HG03064 (cell line): Measurements from ENCODE around the gene SH3YL1.

Experiments used
- ATAC-seq: cut with Tn5 transposase; IDR thresholded peaks from one replicate; pipeline ENCODE4 v1.9.1; 2021; ENCODE audit warnings: low read depth; ENCODE audit not compliant: unreplicated experiment

The SH3YL1 gene

GRCh38 chr2:228115-228514 lies 35.7 kb downstream of the SH3YL1 start:
- ATAC-seq, result no peak

DNA sequence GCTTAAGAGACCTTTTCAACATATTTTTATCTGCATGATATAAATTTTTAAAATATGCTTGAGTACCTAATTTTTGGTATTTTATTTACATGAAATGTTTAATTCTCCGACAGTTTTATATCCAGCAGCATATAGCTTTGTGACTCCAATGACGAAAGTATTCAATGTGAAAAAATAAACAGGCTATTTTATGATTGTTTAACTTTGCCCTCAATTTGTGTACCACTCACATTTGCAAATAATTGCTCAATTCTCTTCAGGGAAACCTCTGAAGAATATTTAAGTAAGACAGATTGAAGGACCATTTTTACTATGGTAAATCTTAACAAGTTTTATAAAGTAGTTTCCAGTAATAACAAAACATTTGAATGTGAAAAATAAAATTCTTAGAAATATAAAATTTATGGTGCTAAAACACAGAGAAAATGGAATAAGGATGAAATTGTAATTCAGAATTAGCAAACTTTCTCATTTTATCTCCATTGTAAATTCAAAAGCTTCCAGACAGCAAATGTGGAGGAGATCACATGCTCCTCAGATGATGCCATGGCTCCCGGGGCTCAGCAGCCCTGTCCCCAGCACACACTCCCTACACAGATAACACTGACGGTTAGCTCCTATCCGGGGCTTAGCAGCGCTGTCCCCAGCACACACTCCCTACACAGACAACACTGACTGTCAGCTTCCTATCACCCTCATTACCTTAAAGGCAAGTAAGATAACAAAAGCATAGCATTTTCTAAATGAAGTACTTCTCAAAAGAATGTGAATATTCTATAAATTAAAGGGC lies 39.7 kb downstream of the SH3YL1 start:
- no peak for ATAC-seq

GRCh38 chr2:223451-223850 lies 40.4 kb downstream of the SH3YL1 start:
- ATAC-seq, result no peak

- ATAC-seq, result no peak
These were observed 47.8 kb downstream of the SH3YL1 start for GRCh38 chr2:216068-216467.

DNA sequence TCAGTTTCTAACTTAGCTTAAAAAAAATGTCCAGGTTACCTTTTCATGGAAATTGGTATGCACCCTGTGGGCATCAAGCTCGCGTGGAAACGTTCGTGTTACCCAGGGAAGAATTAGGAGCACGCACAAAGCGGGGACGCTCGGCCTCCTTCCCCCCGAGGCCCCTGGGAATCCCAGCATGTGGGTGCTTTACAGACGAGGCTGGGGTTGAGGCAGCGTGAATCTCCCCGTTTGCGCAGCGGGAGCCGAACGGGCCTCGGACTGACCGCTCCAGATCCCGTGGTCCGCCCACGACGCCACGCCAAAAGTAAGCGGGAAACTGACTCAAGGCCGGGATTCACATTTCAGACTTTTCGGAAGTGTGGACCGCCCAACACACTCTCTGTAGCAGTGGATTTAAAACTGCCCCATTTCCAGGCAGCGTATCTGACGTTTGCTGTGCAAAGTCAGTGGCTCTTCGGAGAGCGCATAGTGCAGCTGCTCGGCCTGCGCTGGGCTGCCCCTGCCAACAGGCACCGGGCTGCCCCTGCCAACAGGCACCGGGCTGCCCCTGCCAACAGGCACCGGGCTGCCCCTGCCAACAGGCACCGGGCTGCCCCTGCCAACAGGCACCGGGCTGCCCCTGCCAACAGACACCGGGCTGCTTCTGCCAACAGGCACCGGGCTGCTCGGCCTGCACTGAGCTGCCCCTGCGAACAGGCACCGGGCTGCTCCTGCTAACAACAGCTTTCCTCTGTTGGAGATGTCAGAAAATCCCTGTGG lies 49.7 kb downstream of the SH3YL1 start:
- ATAC-seq, result no peak

DNA sequence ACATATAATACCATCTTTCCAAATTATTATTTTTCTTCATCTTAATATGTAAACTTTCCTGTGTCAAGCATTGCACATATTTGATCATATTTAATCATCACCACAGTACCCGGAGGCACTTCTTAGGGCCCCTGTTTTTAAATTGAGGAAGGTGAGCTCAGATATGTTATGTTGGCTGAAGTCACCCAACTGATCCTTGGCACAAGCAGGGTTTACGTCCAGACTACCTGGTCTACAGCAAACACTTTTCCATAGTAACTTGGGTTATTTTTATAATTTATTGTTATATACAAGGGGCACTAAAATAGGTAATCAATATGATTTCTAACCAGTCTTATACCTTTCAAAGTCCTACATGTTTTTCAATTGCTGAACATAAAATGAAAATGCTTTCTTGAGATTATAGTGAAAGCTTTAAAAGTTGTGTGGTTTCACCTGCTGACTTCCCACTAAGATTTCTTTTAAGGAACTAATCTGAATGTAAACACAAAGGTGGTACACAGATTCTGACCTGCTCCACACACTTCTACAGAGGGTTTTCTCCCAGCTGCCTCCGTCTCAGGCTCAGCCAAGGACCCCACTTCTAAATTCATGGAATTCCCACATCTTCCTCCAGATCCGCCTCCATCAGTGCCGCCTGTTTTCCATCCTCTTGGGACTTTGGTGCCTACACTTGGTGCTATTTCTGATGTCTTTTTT lies 52.2 kb downstream of the SH3YL1 start:
- ATAC-seq, result no peak

DNA sequence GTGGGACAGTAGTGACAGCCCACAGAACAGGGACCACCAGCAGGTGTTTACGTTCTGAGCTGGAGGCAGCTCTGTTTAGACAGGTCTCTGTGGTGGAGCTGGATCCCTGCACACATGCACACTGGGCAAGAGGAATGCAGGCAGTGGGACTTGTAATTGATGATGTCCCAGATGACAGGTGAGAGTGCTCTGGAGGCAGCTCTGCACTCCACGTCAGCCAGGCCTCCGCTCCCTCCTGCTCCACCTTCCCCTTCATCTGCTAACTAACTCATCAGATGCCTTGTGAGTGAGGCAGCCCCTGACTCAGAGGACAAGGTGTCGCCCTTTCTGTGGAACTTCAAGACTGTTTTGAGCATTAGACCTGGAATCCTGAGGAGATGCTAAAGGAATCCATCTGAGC lies 53.2 kb downstream of the SH3YL1 start:
- no peak for ATAC-seq

- no peak for ATAC-seq
These were observed 54.4 kb downstream of the SH3YL1 start for GRCh38 chr2:209470-209869.

GRCh38 chr2:208335-208734 lies 55.5 kb downstream of the SH3YL1 start:
- no peak for ATAC-seq

DNA sequence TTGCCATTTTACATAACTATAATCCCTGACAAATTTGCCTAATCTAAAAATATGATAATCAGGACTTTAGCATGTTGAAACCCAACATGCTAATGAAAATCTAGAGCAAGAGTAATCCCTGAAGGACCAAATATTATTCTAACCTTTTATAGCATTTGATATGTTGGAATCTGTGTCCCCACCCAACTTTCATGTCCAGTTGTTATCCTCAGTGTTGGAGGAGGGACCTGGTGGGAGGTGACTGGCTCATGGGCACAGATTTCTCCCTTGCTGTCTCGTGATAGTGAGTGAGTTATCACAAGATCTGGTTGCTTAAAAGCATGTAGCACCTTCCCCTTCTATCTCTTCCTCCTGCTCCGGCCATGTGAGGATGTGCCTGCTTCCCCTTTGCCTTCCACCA lies 59.8 kb downstream of the SH3YL1 start:
- no peak for ATAC-seq

DNA sequence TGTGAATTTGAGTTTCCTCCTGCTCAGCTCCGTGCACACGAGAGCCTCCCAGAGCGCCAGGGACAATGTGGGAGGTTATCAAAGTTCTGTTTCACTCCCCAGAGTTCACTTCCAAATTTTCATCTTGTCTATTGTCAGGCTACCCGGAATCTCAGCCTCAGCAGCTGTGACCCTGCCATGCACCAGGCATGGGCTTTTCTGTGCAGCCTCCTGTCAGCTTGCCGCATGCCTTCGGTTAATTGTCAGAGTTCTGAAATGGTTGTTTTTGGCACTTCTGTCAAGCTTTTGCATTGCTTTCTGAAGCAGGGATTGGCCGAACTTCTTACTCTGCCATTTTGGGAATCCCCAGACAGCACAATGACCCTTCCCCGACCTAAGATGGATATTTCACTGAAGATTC lies 60.4 kb downstream of the SH3YL1 start:
- no peak for ATAC-seq

DNA sequence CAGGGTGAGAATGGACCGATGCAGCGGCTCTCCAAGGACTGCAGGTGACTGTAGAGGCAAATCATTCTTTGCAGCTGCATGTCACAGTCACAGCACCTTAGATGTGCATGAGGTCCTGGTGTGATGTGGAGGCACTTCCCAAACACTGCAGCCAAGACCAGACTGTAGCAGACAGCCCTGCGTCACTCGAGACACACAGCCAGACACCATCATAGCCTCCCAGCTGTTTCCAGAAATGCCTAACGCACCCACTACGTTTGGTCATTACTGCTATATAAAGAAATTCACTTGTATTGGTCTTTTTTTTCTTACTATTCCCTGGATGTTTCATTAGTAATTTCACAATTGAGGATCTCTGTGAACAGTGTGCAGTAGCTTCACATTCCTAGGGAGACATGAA lies 60.9 kb downstream of the SH3YL1 start:
- ATAC-seq, result no peak

DNA sequence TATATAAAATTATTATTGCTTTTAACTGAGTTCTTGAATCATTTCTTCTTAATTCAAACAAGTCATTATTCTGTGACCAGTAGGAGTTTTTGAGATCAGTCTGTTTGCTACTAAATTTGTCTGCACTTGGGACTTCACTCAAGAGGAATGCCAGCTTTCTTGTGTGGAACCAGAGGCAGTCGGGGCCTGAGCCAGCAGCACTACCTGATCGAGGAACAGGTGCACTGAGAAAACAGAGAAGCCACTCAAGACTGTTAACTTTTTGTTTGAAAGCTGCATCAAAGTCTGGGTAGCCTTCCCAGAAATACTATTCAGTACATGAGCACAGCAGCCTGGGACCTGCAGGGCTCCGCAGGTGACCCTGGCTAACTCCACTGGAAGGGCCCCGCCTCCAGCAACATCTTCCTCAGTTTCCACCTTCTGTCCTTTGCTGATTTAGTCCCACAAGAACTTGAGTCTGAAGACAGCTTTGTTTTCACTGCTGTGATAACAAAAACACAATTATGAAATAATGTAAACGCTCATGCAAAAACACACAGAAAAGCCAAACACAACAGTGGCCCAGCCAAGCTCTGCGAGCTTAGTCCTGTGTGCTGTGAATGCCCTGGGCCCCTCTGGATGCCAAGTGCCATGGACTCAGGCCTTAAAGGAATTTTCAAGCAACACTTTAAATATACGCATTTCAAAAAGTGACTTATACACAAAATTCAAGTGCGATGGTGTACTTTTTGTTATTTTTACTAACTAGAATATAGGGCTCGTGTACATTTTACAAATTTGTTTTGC lies 62.0 kb downstream of the SH3YL1 start:
- no peak for ATAC-seq

DNA sequence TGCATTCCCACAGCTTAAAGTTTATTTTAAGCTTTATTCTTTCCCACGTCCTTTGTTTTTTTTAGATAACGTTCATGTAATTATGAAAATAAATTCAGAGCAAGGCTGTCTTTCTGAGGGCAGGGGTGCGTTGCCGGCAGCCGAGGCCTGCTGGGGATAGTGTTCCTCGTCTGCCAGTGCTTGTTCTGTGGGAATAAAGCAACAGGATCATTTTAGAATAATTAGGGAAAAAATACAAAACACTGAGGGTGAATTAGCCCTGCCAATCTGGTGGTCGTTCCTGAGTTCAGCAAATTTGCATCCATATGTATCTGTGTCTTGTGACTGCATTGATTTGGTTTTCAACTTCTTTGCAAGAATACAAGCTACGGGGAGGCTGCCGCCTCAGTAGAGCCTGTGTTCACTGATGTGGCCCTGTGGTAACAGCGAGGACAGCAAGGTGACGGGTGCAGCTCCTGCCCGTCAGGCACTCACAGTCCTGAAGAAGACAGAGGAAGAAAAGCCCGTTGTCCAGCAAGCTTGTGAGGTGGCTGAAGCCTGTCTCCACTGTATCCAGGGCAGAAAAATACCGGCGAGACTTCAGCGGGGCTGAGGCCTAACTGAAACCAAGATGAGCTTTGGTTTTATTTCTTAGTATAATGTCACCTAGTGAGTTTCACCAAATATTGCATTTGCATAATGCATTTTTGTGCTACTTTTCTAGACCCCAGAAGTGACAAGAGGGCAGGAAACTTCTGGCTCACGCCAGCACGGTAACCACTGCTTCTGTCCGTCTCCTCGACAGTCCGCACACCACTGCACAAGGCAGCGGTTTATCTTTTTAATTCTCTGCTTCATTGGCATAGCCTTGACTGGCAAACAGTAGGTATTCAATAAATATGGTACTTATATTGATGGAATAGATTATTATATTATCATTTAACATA lies 64.5 kb downstream of the SH3YL1 start:
- no peak for ATAC-seq

DNA sequence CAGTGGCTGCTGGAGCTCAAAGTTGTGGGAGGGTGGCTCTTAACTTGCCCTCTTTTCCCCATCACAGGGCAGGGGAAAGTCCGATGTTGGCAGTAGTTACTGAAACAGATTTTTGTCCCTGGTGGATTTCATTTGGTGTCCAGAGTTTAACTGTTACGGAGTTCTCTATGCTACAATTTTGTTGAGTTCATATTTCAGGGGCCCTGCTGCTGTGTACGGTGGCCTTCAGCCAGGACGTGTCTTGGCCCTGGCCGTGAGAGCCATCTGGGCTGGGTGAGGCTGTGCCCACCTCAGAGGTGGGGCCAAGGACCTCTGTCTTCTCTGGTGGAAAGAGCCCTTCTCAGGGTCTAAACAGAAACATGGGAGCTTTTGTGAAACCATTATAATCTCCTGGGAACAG lies 67.4 kb downstream of the SH3YL1 start:
- no peak for ATAC-seq

- no peak for ATAC-seq
These were observed 67.9 kb downstream of the SH3YL1 start for GRCh38 chr2:195932-196331.

DNA sequence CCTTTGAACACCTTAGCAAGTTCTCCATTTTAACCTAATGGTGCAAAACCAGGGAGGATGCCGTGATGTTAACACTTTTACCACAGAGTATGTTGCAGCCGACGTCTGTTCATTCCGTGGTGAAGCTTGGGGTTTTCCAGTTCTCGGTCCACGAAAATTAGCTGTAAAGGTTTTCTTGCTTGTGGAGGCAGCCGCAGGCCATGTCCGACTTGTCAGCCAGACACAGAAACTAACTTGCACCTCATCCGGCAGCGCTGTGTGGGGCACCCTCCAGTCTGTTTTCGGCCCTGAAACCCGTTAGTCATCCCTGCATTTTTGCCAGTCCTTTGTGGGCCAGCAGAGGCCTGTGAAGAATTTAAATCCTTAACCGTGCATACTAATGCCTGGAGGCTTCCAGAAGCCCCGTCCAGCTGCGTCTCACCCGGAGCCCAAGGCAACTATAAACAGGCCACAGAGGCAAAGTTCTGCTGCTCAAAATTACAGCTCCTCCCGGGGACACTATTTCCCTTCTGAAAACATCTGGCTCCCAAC lies 70.6 kb downstream of the SH3YL1 start:
- no peak for ATAC-seq

- no peak for ATAC-seq
These were observed 72.3 kb downstream of the SH3YL1 start for GRCh38 chr2:191311-192190.
